ENCODE results near the gene UGT1A10. TPM values are rescaled to one million over a fixed set of nuclear protein-coding genes. Genes with fewer than 3 reads are reported as not detected.
A peak's percentile ranks its signal among the peaks of the same experiment; 100 is the strongest.
"Not testable (repeated sequence)": the region's sequence is repeated elsewhere in the genome, so short reads cannot be mapped to it uniquely, and the experiment has no call there.

The UGT1A10 gene
- polyA plus RNA-seq, 4 donors: not detected

GRCh38 chr2:233691443-233692433, 55.5 kb downstream of the UGT1A10 start:
- no peak for DNase-seq (ENCODE audit: low read depth in 4 of 4, low spot score in 2 of 4)

- DNase-seq (ENCODE audit: low read depth in 4 of 4, low spot score in 2 of 4): no peak
These were observed 56.4 kb downstream of the UGT1A10 start, which contains the start of gene UGT1A6 for GRCh38 chr2:233692648-233693047. UGT1A6 (plus strand) TSS chr2:233692890; CDS start chr2:233693005, 115 bp downstream.

GRCh38 chr2:233693963-233694362, 57.7 kb downstream of the UGT1A10 start:
- DNase-seq (ENCODE audit: low read depth in 4 of 4, low spot score in 2 of 4): no peak

GRCh38 chr2:233698740-233699139, 62.5 kb downstream of the UGT1A10 start:
- no peak for DNase-seq (ENCODE audit: low read depth in 4 of 4, low spot score in 2 of 4)

GRCh38 chr2:233699424-233700027, 63.3 kb downstream of the UGT1A10 start:
- DNase-seq (ENCODE audit: low read depth in 4 of 4, low spot score in 2 of 4): no peak

GRCh38 chr2:233700028-233700635, 63.9 kb downstream of the UGT1A10 start:
- peak in 2 of 4 donors; percentile 10 to 21 for DNase-seq (ENCODE audit: low read depth in 4 of 4, low spot score in 2 of 4)

- not testable (repeated sequence) for DNase-seq (ENCODE audit: low read depth in 4 of 4, low spot score in 2 of 4)
These were observed 64.6 kb downstream of the UGT1A10 start for GRCh38 chr2:233700842-233701241.

- no peak for DNase-seq (ENCODE audit: low read depth in 4 of 4, low spot score in 2 of 4)
These were observed 66.0 kb downstream of the UGT1A10 start for GRCh38 chr2:233702238-233702637.

GRCh38 chr2:233705911-233706506, 69.8 kb downstream of the UGT1A10 start:
- no peak for DNase-seq (ENCODE audit: low read depth in 4 of 4, low spot score in 2 of 4)

- DNase-seq (ENCODE audit: low read depth in 4 of 4, low spot score in 2 of 4): no peak
These were observed 70.5 kb downstream of the UGT1A10 start for GRCh38 chr2:233706720-233707119.

- no peak for DNase-seq (ENCODE audit: low read depth in 4 of 4, low spot score in 2 of 4)
These were observed 71.8 kb downstream of the UGT1A10 start for GRCh38 chr2:233707940-233708644.

- no peak for DNase-seq (ENCODE audit: low read depth in 4 of 4, low spot score in 2 of 4)
These were observed 72.7 kb downstream of the UGT1A10 start for GRCh38 chr2:233708942-233709341.

GRCh38 chr2:233711312-233712008, 75.2 kb downstream of the UGT1A10 start:
- DNase-seq (ENCODE audit: low read depth in 4 of 4, low spot score in 2 of 4): peak; percentile 11 to 58 (median 26)

- DNase-seq (ENCODE audit: low read depth in 4 of 4, low spot score in 2 of 4): no peak
These were observed 76.5 kb downstream of the UGT1A10 start, which contains the start of gene UGT1A5 for GRCh38 chr2:233712611-233713261. UGT1A5 (plus strand) TSS chr2:233712907; CDS start chr2:233712992, 85 bp downstream.

- DNase-seq (ENCODE audit: low read depth in 4 of 4, low spot score in 2 of 4): no peak
These were observed 77.0 kb downstream of the UGT1A10 start for GRCh38 chr2:233713262-233713615.

- DNase-seq (ENCODE audit: low read depth in 4 of 4, low spot score in 2 of 4): no peak
These were observed 77.9 kb downstream of the UGT1A10 start for GRCh38 chr2:233714121-233714520.

- DNase-seq (ENCODE audit: low read depth in 4 of 4, low spot score in 2 of 4): no peak
These were observed 82.3 kb downstream of the UGT1A10 start, which contains the start of gene UGT1A4 for GRCh38 chr2:233718552-233718951. UGT1A4 (plus strand) TSS chr2:233718736; CDS start chr2:233718821, 85 bp downstream.

- DNase-seq (ENCODE audit: low read depth in 4 of 4, low spot score in 2 of 4): no peak
These were observed 92.6 kb downstream of the UGT1A10 start, which contains the start of gene UGT1A3 for GRCh38 chr2:233728723-233729301. UGT1A3 (plus strand) TSS chr2:233729042; CDS start chr2:233729127, 85 bp downstream.

All from left renal cortex interstitium (tissue), 4 donors.